Measurements from ENCODE around the gene ANKRD33B.

ANKRD33B gene

DNA sequence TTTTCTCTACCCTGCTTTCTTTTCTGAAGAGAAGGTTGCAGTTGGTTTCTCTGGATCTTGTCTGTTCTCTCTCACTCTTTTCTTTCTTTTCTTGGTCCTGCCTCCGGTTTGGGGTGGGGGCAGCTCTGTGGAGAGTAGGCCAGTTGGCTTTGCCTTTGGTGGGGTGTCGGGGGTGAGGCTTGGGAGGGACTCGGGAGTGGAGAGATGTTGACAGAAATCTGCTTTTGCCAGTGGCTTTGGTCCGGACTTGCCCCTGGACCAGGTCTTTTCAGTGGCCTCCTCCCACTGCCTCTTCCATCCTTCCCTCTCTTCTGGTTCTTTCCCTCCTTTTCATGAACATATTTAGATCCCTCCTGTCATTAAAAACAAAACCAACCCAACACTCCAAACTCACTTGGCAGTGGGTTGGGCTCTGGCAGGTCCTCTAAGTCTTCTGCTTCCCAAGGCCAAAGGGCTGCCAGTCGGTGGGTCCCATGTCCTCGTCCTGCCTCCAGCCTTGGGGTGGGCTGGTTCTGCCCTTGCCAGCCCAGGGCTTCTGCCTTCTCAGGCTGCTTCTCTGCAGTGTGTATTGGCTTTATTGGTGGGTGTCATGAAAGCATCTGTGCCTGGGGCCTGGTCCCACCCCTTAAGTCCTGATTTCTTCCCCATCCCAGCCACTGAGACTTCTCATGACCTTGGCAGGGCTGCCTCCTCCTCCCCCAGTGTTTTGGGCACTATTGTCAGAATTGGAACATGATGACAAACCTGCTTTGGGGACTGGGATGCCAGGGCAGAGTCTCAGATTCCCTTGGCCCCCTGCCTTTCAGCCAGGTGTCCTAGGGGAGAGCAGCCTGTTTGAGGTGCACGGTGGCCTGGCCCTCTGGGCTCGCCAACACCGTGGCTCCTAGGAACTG, 16.9 kb downstream of the ANKRD33B start:
- DNase-seq: no peak

DNA sequence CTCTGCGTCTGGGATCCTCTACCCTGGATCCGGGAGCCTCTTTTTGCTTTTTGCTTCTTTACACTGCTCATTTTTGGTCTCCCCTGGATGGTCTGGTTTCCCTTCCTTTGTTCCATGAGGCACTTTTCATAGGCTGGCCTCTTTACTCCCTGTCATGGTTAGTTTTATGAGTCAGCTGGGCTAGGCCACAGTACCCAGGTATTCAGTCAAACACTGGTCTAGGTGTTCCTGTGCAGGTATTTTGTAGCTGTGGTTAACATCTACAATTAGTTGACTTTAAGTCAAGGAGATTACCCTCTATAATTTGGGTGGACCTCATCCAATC, 17.5 kb downstream of the ANKRD33B start:
- no peak for DNase-seq

DNA sequence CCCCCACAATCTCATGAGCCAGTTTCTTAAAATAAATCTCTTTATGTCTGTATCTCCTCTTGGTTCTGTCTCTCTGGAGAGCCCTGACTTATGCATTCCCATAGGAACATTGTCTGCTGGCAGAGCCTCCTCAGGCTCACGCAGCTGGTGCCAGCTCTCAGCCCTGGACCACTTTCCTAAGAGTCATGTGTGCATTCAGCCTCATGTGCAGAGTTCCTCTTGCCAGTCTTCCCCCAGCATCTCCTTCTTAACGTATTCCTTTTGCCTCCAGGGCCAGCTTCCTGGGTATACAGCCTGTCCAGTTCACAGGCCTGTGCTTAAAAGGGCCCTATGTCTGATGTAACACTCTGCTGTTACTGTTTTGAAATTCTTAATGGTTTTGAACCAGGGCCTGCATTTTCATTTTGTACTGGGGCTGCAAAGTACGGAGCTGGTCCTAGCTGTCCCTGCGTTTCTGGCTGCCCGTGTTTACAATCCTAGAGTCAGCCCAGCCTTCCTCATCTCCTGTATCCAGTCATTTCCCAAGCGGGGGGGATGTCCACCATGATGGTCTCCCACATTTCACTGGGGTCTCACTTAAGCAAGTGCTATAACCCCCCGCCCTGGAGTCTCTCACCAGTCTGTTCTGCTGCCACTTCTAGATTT, 18.1 kb downstream of the ANKRD33B start:
- no peak for DNase-seq

DNA sequence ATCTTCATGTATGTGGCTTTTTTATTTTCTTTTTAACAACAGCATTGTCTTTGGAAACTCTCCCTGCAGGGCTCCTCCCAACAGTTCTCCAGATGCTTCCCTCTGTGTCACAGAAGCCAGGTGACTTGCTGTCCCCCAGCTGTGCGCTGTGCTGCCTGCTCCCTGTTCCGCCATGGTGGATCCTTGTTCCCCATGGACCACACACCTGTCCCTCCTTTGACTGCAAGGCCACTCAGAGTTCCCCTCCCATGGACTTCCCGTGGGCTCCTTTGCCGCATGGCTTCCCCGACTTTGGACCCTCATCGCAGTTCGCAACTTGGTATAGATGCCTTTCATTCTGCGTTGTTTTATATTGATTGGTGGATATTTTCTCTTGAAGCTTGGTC, 18.6 kb downstream of the ANKRD33B start:
- DNase-seq: no peak

DNA sequence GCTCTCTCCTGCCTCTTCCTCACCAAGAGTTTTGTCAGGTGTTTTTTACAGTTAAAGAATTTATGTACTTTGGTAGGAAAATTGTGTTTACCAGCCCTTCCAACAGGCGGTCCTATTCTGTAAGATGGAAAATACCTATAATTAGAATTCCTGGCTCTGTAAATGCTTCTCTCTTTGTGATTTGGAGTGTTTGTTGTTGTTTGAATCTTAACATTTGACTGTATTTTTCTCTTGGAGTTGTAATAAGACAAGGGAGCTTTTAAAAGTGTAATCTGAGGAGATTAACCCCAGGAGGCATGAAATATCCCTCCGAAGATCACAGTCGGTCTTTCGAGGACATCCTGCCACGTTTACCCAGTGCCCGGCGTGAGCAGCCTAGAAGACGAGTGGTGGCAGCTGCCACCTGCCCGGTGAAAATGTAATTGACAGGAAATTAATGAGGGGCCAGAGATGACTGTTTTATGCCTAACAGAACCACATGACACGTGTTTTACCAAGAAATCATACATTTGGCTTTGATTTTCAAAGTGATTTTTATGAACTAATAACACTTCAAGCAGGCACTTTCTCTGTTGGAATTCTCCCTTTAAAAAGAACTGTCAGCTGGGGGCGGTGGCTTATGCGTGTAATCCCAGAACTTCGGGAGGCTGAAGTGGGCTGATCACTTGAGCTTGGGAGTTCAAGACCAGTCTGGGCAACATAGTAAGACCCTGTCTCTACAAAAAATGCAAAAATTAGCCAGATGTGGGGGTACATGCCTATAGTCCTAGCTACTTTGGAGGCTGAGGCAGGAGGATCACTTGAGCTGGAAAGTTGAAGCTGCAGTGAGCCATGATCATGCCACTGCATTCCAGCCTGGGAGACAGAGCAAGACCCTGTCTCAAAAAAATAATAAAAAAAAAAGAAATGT, 20.0 kb downstream of the ANKRD33B start:
- no peak for DNase-seq

DNA sequence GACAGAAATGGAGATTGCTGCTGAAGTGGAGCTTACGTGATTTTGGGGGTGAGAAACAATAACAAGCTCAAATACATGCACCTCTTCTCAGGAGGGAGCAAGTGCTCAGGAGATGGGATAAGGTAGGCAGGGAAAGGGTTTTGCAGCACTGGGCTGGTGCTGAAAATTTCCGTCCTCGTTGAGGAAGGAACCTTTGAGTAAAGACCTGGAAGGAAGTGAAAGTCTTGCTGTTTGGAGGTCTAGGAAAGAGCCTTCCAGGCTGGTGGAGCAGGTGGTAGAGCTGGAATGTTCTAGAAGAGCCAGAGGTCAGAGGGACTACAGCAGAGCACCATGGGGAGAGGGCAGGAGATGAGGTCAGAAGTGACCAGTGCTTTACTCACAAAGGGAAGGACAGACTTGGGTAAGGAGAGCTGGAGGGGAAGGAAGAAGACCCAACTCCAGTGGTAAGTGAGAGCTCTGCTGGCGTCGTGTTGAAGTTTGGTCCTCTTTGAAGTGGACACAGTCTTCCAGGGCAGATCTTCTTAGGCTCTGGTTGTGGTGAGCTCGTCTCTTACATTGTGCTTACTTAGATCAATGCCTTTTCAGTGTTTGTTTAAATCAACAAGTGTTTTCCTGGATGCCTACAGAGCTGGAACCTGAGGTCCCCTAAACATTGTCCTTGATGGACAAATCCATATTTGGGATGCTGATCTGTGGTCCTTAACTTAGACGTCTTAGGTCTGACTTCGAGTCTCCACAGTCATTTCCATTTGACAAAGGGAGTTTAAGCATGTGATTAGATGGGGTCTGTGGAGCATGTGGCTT, 21.0 kb downstream of the ANKRD33B start:
- DNase-seq: no peak

- DNase-seq: no peak
Observed at GRCh38 chr5:10585518-10585915, 21.6 kb downstream of the ANKRD33B start.

GRCh38 chr5:10586008-10586407, 22.1 kb downstream of the ANKRD33B start:
- no peak for DNase-seq

GRCh38 chr5:10586555-10586954, 22.7 kb downstream of the ANKRD33B start:
- no peak for DNase-seq

- DNase-seq: no peak
Observed at GRCh38 chr5:10588109-10588775, 24.4 kb downstream of the ANKRD33B start.

DNA sequence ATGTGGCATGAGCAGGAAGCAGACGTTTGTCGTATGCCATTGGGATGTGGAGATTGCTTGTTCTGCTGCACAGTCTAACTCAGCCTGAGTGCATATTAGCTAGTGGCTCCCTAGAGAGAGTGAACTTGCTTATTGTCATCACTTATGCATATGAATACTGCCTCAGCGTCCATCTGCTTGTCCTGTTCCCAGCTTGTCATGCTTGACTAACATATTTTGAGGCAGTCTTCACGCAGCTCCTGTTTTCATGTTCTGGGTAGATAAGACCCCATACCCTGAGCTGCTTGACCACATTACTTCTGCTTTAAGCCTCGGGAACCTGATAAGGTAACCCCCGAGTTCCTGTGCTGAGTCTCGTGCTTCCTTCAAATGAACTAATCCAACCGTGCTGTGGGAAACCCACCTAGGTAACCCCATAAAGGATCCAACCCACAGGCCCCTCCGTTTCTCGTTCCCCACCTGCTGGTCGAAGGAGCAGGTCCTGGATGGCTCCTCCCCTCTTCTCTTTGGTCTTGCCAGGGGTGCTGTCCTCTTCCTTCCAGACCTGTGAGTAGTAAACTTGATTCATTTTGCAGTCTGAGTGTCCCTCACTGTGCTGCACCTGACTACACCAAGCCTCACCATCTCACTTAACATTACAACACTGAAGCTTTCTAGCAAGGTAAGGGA, 25.0 kb downstream of the ANKRD33B start:
- no peak for DNase-seq

DNA sequence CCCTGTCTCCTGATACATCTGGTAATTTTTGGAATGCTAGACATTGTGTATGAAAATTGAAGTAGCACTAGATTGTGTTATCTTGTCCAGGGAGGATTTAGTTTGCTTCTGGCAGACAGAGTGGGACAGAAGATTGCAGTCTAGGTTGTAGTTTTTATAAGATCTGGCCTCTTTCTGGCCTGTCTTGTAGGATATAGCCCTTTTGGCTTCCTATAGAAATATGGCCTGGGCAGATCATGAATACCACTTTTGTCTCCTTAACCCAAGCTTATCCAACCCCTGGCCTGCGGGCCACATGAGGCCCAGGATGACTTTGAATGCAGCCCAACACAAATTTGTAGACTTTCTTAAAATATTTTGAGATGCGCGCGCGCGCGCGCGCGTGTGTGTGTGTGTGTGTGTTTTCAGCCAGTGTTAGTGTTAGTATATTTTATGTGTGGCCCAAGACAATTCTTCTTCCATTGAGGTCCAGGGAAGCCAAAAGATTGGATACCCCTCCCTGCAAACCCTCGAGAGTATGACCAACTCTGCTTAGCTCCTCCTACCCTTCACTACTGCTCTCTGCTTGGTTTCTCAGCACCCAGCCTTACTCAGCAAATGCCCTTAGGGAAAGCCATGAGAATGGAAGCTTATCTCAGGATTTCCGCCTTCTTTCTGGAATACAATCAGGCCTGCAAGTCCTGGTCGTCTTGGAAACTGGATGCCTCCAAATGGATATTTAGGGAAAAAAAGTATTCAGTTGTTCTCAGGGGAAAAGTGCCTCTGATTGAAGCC, 26.5 kb downstream of the ANKRD33B start:
- no peak for DNase-seq

- DNase-seq: no peak
Observed at GRCh38 chr5:10591159-10591558, 27.3 kb downstream of the ANKRD33B start.

GRCh38 chr5:10591966-10592365, 28.1 kb downstream of the ANKRD33B start:
- DNase-seq: no peak

DNA sequence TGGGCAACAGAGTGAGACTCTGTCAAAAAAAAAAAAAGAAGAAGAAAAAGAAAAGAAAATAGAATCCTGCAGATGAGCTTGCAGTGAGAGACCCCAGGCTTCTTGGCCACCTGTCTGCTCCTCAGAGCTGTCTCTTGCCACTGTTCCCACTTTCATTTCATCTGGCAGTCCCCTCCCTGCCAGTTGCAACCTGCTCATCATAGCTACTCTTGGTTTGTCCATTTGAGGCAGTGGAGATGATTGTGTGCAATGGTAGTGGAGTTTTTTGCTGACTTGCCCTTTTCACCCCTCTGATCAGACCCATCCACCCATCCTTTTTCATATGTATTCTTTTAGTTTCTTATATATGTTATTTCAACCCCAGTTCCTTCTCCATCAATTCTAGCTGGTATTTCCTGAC, 28.7 kb downstream of the ANKRD33B start:
- no peak for DNase-seq

GRCh38 chr5:10593531-10594181, 29.8 kb downstream of the ANKRD33B start:
- DNase-seq: no peak

DNA sequence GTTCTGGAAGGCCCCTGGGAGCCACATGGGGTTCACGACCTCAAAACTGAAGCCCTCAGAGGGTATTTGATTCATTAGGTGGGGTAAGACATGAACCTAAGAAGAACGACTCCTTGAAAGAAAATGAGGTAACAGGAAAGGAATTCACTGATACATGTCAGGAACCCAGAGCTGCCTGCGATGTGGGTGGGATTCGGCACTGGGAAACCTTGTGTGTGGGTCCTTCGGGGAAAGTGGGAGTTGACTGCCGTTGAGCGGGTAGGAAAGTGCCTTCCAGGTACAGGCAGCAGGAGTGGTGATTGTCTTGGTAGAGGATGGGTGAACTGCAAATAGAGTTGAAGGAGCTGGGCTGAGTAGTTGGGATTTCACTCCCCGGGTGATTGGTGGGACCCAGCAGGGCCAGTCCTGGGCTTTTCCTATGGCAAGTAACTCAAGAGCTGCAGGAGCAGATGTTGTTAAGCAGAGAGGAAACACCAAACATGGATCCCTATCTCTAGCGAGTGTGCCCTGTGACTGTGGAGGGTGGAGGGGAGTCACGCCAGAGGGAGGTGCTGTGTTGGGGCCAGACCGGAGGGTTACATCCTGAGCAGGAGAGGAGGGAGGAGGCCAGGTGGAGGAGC, 30.8 kb downstream of the ANKRD33B start:
- DNase-seq: no peak

DNA sequence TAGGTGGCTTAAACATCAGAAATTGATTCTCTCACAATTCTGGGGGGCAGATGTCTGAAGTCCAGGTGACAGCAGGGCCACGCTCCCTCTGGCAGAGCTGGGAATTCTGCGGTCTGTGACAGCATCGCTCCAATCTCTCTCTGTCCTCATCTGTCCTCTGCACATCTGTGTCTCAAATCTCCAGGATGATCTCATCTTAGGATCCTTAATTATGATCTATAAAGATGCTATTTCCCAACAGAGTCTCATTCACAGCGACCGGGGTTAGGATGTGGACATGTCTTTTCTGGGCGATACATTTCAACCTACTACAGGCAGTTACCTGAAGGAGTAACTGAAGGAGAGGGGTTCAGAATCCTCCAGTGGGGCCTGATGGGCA, 31.4 kb downstream of the ANKRD33B start:
- no peak for DNase-seq

DNA sequence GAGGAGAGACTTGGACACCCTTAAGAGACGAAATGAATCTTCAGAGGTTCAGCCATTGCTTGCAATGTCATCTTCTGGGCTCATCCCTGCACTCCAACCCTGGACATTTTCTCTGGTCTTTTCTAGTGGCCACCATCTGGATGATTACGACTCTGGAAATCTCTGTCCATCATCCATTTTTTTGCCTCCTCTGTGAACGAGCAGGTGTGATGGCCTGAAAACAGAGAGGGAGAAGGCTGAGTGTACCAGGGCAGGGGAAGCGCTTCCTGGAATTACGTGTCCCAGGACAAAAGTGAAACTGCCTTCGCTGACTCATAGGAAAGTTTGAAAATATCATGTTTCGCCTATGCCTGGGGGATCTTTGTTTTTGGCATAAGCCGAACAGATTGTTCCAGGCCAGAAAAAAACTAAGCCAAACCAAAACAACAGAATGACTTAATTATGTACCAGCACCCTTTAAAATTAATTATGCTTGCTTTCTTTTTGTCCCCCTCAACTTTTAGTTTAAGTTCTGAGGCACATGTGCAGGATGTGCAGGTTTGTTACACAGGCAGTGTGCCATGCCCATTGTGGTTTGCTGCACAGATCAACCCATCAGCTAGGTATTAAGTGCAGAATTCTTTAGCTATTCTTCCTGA, 31.9 kb downstream of the ANKRD33B start:
- no peak for DNase-seq

Measured in activated T-cell treated with anti-CD3 and anti-CD28 coated beads, Interleukin-2, amount 50 U/mL, for 1 hour (primary cell).